OCI-LY7 (cell line): ENCODE data around the gene CCDC159. TPM values are rescaled to one million over a fixed set of nuclear protein-coding genes. Genes with fewer than 3 reads are reported as not detected.

Source experiments
- BruUV-seq: library from RNA; stranded (reverse); fragments of 400-500 nt; replicated peaks from 2 replicates; lab custom pipeline; 2021; lab: Mats Ljungman, UMichigan
- CTCF ChIA-PET: fragments of 300-600 bp; sonication (Branson Sonifier 250); formaldehyde crosslinking; loops from one replicate; lab custom pipeline; 2022; ENCODE audit warnings: antibody characterized with exemption; ENCODE audit not compliant: unreplicated experiment; lab: Charles Lee
- POLR2A ChIA-PET: fragments of 300-600 bp; sonication (Branson Sonifier 250); formaldehyde crosslinking; loops from one replicate; lab custom pipeline; 2022; ENCODE audit warnings: antibody characterized with exemption; lab: Charles Lee
- DNase-seq: peaks from one replicate; pipeline ENCODE4 v3.0.0-alpha.2; 2015; ENCODE audit warnings: low spot score
- H2AFZ ChIP-seq: fragments of 200-600 bp; sonication (generic), shearing (Covaris generic); 2 replicates; pipeline ENCODE4 v1.6.1; 2014; ENCODE audit warnings: mild to moderate bottlenecking, antibody characterized with exemption, low read length, moderate library complexity
- H3K27ac ChIP-seq: fragments of 200-600 bp; sonication (generic); 2 replicates; pipeline ENCODE4 v1.5.1; 2014; ENCODE audit warnings: mixed run types, low read depth, mild to moderate bottlenecking, moderate library complexity, low read length, inconsistent platforms; ENCODE audit not compliant: poor library complexity, severe bottlenecking
- H3K36me3 ChIP-seq: fragments of 200-600 bp; sonication (generic); 2 replicates; pipeline ENCODE4 v1.6.1; 2014; ENCODE audit warnings: mild to moderate bottlenecking, antibody characterized with exemption, low read length, moderate library complexity, mixed read lengths; ENCODE audit not compliant: insufficient read depth
- H3K4me1 ChIP-seq: fragments of 200-600 bp; sonication (generic); 2 replicates; pipeline ENCODE4 v1.5.1; 2014; ENCODE audit warnings: mild to moderate bottlenecking, low read length; ENCODE audit not compliant: insufficient read depth, poor library complexity, severe bottlenecking
- H3K4me2 ChIP-seq: fragments of 200-600 bp; sonication (generic); 2 replicates; pipeline ENCODE4 v1.6.1; 2014; ENCODE audit warnings: mild to moderate bottlenecking, low read length
- H3K4me3 ChIP-seq: fragments of 200-600 bp; sonication (generic); 2 replicates; pipeline ENCODE4 v1.5.1; 2014; ENCODE audit warnings: mild to moderate bottlenecking, low read depth, low read length; ENCODE audit not compliant: poor library complexity, severe bottlenecking
- H3K79me2 ChIP-seq: fragments of 200-600 bp; sonication (generic); 2 replicates; pipeline ENCODE4 v1.6.1; 2016; ENCODE audit warnings: low read depth, mild to moderate bottlenecking, low read length, moderate library complexity, mixed read lengths; ENCODE audit not compliant: insufficient read depth
- H3K9me2 ChIP-seq: fragments of 200-600 bp; sonication (generic); 2 replicates; pipeline ENCODE4 v1.6.1; 2016; ENCODE audit warnings: mild to moderate bottlenecking, low read length, mixed read lengths; ENCODE audit not compliant: insufficient read depth
- H3K9me3 ChIP-seq: fragments of 200-600 bp; sonication (generic); 2 replicates; pipeline ENCODE4 v1.6.1; 2014; ENCODE audit warnings: mild to moderate bottlenecking, mixed run types, low read length, mixed read lengths
- H4K20me1 ChIP-seq: fragments of 200-600 bp; sonication (generic); 2 replicates; pipeline ENCODE4 v1.6.1; 2014; ENCODE audit warnings: mild to moderate bottlenecking, antibody characterized with exemption, low read length, moderate library complexity, mixed read lengths; ENCODE audit not compliant: insufficient read depth
- CTCF ChIP-seq: fragments of 200-600 bp; sonication (generic); conservative IDR thresholded peaks from 2 replicates; pipeline ENCODE4 v1.5.1; 2014; ENCODE audit warnings: mild to moderate bottlenecking, antibody characterized with exemption, low read length, moderate library complexity, mixed read lengths
- EZH2phosphoT487 ChIP-seq: fragments of 200-600 bp; sonication (generic); IDR thresholded peaks from 2 replicates; pipeline ENCODE4 v1.6.1; 2018; ENCODE audit warnings: low read depth, borderline replicate concordance, mild to moderate bottlenecking, mixed run types, antibody characterized with exemption, low read length, moderate library complexity, mixed read lengths
- intact Hi-C: fragments of 100-400 bp; cut with micrococcal nuclease; formaldehyde crosslinking; loops from one replicate; pipeline ENCODE4 v1.10.0; 2022; ENCODE audit not compliant: unreplicated experiment
- total RNA-seq, 2 experiments: library from RNA; depleted of rRNA in 1 of 2; stranded (reverse); fragments of >200 nt in 1 of 2; shearing (Covaris generic) in 1 of 2; gene quantifications; 2 replicates each; pipeline ENCODE4 v1.2.3, GENCODE V29; 2014 to 2022

The CCDC159 gene
- total RNA-seq, 2 experiments from 2014 or later, result 13.3 to 18.9 TPM

- ChIA-PET POLR2A (no interaction called here), CTCF (no interaction called here)
- no TSS peak for BruUV-seq
- DNase-seq, result no peak
- TF ChIP-seq CTCF (no peak), EZH2phosphoT487 (no peak)
- Histone ChIP-seq H3K4me1 (no peaks in the 10 kb centered on the region), H2AFZ (no peak overlapping the region), H3K27ac (no peak overlapping the region), H3K36me3 (no peaks in the 10 kb centered on the region), H4K20me1 (no peaks in the 10 kb centered on the region), H3K9me3 (no peaks in the 10 kb centered on the region), H3K4me2 (peak overlapping the region; percentile 51), H3K9me2 (no peaks in the 10 kb centered on the region), H3K4me3 (no peak overlapping the region), H3K79me2 (no peaks in the 10 kb centered on the region)
- intact Hi-C loops, result no loop called here
Observed at GRCh38 chr19:11356074-11356397, 9.7 kb downstream of the CCDC159 start.

GRCh38 chr19:11356676-11357550 lies 10.6 kb downstream of the CCDC159 start:
- no peak overlapping the region for H3K4me3 ChIP-seq
- ChIA-PET CTCF (no interaction called here), POLR2A (no interaction called here)
- no peaks in the 10 kb centered on the region for H3K36me3 ChIP-seq
- no peaks in the 10 kb centered on the region for H3K9me2 ChIP-seq
- no peak overlapping the region for H3K4me2 ChIP-seq
- DNase-seq, result no peak
- intact Hi-C loops, result no loop called here
- H3K4me1 ChIP-seq, result no peaks in the 10 kb centered on the region
- BruUV-seq, result no TSS peak
- TF ChIP-seq CTCF, result no peak
- no peak for TF ChIP-seq EZH2phosphoT487
- H2AFZ ChIP-seq, result no peak overlapping the region
- no peak overlapping the region for H3K27ac ChIP-seq
- no peaks in the 10 kb centered on the region for H3K79me2 ChIP-seq
- H3K9me3 ChIP-seq, result no peaks in the 10 kb centered on the region
- H4K20me1 ChIP-seq, result no peaks in the 10 kb centered on the region

DNA sequence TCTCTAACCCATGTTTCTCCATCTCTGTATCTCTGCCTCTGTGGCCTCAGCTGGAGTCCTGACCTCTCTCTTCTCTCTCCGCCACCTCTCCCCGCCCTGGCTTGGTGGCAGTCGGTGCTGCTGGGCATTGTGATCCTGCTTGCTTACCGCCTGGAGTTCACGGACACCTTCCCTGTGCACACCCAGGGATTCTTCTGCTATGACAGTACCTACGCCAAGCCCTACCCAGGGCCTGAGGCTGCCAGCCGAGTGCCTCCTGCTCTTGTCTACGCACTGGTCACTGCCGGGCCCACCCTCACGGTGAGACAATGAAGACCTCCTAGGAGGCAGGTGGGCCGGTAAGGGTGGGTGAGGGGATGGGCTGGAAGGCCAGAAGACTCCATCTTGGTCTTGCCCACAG lies 13.1 kb downstream of the CCDC159 start:
- ChIA-PET CTCF (no interaction called here), POLR2A (interaction anchor here (0.7 kb wide), 1 partner anchor 38 kb away, joined by 4 read pairs; no protein-coding TSS in a partner anchor)
- intact Hi-C loops, result no loop called here

More for the DNA sequence above, 13.1 kb downstream of the CCDC159 start:
- DNase-seq, result no peak
- Histone ChIP-seq H3K9me2 (no peaks in the 10 kb centered on the region), H3K79me2 (no peaks in the 10 kb centered on the region), H3K9me3 (no peaks in the 10 kb centered on the region), H3K4me2 (no peak overlapping the region), H4K20me1 (no peaks in the 10 kb centered on the region), H3K4me3 (no peak overlapping the region), H3K36me3 (no peaks in the 10 kb centered on the region), H3K4me1 (no peaks in the 10 kb centered on the region), H2AFZ (no peak overlapping the region), H3K27ac (no peak overlapping the region)
- BruUV-seq, result no TSS peak
- TF ChIP-seq EZH2phosphoT487 (no peak), CTCF (no peak)
